ENCODE measurements around the gene SH3BGR.

Gene SH3BGR

GRCh38 chr21:39456665-39457064 is 4.9 kb downstream of the SH3BGR start:
- no peak for DNase-seq (ENCODE audit: low read depth, low spot score)

DNA sequence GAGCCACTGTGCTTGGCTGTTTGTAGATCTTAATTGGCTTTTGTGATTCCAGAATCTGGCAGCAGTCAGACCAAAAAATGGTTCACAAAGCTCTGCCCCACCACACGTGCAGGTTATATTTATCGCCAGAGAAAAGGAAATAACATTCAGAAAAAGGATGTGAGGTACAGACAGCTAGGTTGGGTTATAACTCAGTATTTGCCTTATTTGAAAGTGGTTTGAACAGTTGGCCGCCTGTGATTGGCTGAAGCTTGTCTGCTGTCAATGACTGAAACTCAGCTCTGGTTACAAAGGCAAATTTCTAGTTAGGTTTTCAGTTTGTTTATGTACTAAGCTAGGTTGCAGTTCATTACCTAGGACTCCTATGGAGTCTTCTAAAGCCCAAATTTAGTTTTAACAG is 9.6 kb downstream of the SH3BGR start:
- DNase-seq (ENCODE audit: low read depth, low spot score): no peak

GRCh38 chr21:39463308-39463707 is 11.5 kb downstream of the SH3BGR start:
- no peak for DNase-seq (ENCODE audit: low read depth, low spot score)

- DNase-seq (ENCODE audit: low read depth, low spot score): no peak
These were observed 14.8 kb downstream of the SH3BGR start for GRCh38 chr21:39466584-39466983.

GRCh38 chr21:39467746-39468145 is 16.0 kb downstream of the SH3BGR start:
- DNase-seq (ENCODE audit: low read depth, low spot score): no peak

DNA sequence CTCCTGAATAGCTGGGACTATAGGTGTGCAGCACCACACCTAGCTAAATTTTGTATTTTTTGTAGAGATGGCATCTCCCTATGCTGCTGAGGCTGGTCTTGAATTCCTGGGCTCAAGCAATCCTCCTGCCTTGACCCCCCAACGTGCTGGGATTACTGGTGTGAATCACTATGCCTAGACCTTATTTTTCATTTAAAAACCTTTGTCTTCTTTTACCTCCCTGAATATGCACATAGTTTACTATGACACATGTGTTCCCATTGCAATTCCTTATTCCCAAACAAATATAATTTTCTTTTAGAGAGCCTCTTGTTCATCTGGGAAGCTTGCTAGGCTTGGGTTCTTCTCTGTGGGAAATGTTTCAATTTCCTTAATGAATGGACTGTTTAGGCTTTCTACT is 16.8 kb downstream of the SH3BGR start:
- no peak for DNase-seq (ENCODE audit: low read depth, low spot score)

DNA sequence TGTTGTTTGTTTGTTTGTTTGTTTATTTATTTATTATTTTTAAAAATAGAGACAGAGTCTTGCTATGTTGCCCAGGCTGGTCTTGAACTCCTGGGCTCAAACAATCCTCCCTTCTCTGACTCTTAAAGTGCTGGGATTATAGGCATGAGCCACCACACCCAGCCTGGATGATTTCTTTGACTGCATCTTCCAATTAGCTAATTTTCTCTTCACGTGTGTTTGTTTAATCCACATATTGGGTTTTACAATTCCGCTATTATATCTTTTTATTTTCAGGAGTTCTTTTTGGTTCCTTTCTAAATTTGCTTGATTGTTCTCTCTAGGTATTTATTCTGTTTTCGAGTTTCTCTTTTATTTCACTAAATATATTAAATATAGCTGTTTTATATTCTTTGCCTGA is 19.8 kb downstream of the SH3BGR start:
- DNase-seq (ENCODE audit: low read depth, low spot score): no peak

DNA sequence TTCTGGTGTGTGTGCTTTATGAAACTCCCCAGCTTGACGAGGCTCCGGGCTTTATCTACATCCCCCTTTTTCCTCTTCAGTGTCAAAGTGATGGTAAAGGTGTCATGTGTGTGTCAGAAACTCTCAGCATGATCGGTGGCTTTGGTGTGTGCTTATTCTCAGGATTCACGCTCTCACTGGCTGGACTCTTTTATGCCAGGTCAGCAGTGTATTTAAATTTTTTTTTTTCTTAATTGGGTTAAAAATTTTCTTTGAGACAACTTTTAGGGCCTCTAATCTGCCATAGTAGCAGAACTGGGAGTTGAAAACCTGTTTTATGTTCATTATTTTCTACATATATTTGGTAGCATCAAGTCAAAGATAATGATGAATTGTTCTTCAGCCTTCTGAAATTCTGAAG is 21.0 kb downstream of the SH3BGR start:
- DNase-seq (ENCODE audit: low read depth, low spot score): no peak

DNA sequence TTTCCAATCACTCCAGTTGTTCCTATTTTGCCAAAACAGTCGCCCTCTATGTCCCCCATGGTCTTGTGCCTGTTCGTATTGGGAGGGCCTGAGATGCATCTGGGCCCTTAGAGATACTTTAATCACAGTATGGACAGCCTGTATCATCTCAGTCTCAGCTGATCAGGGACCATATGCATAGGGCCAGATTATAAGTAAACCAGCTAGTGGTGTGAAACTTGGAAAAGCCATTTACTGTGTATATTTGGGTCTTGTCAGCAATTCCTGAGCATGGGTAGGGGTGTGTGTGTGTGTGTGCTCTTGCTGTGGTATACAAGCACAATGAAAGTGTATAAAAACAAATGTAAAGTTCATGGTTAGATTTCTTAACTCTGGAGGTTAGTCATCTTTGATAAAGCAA is 22.8 kb downstream of the SH3BGR start:
- DNase-seq (ENCODE audit: low read depth, low spot score): no peak

GRCh38 chr21:39479164-39479813 is 27.5 kb downstream of the SH3BGR start:
- no peak for DNase-seq (ENCODE audit: low read depth, low spot score)

DNA sequence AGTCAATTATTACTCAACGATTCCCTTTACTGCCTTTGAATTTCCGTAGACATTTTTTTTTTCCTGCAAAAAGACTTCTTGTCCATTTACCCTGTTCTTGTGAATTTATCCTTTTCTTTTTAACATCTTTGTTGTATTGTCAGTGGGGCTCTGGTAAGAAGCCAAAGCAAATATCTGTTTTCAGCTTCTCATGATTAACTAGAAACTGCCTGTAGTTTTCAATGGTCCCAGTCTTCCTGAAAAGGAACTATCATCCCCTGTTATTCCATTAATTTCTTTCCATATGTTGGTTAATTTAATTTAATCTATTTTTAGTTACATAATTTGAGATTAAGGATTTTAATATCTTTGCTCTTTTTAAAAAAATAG is 28.0 kb downstream of the SH3BGR start:
- no peak for DNase-seq (ENCODE audit: low read depth, low spot score)

- no peak for DNase-seq (ENCODE audit: low read depth, low spot score)
These were observed 28.5 kb downstream of the SH3BGR start for GRCh38 chr21:39480271-39480670.

- no peak for DNase-seq (ENCODE audit: low read depth, low spot score)
These were observed 30.1 kb downstream of the SH3BGR start for GRCh38 chr21:39481886-39482285.

DNA sequence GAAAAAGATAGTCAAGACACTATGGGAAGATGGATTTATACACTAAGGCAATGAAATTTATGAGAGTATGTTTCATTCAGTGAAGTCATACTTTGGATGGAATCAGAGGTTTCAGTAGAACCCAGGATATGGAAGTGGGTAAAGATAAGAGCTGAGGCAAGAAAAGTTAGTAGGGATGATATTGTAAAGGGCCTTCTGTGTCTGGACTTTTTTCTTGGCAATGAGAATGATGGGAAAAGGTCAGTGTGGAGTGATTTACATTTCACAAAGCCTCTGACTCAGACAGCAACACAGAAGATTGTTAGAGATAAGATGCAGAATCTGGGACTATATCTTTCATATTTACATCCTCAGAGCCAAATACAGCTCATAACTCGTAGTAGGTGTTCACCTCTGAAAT is 32.1 kb downstream of the SH3BGR start:
- no peak for DNase-seq (ENCODE audit: low read depth, low spot score)

DNA sequence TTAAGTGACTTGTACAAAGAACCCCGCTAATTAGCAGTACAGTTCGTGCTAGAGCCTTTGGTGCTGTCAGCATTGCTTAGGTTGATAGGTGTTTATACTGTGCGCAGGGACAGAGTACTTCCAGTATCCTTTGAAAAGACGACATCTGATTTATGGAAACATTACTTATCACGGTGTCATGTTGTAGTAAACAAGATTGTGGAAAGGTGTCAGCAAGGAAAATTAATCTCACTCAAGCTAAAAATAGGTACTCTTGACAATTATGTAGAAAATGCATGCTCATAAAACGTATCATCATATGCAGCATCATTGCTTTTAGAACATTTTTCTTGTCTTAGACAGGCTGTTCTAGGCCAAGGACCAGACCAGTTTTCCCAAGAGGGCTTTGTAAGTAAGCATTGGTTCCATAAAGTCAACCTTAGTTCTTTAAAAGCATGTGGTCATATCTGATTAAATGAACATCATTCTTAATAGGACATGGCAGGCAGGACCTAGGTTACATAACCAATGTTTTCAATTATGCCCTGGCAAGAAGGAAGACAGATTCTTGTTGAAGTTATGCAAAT is 33.0 kb downstream of the SH3BGR start:
- DNase-seq (ENCODE audit: low read depth, low spot score): no peak

DNA sequence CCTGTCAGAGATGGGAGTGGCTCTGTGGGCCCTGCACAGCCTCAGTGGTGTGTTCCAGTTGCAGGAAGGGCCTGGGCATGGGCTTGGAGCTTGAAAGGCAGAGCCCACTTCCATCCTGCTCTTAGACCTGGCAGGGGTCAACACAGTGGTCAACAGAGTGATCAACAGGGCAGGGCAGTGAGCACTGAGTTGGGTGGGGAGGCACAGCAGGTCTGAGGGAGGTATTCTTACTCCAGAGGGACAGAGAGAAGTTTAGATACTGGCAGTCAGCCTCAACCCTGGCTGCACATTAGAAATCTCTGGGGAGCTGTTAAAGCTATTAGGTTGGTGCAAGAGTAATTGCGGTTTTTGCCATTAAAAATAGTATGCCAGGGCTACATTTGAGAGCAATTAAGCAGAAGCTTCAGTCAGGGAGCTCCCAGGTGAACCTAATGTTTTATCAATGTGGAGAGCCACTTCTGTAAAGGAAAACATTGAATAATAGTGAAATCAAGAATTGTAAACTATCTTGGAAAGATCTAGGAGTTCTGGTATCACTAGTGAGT is 37.7 kb downstream of the SH3BGR start:
- no peak for DNase-seq (ENCODE audit: low read depth, low spot score)

DNA sequence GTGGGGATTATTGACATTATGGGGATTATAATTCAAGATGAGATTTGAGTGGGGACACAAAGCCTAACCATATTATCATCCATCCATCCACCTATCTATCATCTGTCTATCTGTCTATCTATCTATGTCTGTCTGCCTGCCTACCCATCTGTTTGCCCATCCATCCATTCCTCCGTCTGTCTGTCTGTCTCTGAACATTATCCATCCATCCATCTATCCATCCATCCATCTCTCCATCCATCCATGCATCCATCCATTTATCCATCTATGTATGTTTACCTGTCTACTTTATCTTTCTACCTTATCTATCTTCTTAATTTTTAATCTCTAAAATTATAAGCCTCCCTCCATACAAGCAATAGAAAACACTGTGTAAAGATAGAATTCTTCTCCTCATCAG is 47.4 kb downstream of the SH3BGR start:
- no peak for DNase-seq (ENCODE audit: low read depth, low spot score)

DNA sequence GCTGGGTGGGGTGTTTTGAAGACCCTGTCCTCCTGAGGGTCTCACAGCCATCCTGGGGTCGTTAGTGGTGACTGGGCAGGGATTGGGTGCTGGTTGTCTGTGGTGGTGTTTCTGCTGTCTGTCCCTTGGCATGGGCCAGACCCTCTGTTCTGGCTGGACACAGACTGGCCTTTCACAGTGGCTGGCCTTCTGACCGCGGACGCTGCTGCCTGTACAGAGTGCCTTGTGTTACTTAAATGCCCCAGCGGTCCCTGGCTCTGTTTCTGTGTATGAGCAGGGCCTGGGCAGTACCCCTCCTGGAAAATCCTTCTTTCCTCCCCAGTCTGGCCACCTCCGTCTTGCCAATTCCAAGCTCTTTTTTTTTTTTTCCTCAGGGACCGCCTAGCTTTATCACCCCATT is 50.9 kb downstream of the SH3BGR start:
- no peak for DNase-seq (ENCODE audit: low read depth, low spot score)

DNA sequence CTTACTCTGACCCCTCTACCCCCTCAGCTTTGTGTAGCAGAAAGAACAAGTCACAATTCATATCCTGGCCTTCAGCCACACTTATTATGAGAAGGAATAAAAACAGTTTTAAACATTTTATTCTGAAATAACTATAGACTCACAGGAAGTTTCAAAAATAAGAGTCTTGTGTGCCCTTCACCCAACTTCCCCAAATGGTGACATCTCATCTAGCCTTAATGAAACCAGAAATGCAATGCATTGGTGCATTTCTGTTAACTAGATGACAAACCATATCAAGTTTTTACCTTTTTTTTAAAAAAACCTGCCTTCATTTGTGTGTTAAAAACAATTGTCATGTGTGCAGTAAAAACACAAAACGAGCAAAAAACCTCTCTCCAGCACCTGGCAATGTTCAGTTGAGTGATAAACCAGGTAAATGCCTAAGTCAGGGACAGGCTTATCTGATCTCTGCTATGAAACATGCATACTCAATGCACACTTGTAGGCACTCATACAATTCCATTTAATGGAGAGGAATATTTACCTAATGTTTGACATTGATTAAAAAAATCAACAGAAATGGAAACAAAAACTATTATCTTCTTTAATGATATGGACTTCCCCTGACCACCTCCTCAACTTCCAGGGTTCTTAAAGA is 51.5 kb downstream of the SH3BGR start:
- DNase-seq (ENCODE audit: low read depth, low spot score): no peak

- no peak for DNase-seq (ENCODE audit: low read depth, low spot score)
These were observed 52.5 kb downstream of the SH3BGR start for GRCh38 chr21:39504230-39504629.

GRCh38 chr21:39510240-39510639 is 58.5 kb downstream of the SH3BGR start:
- DNase-seq (ENCODE audit: low read depth, low spot score): no peak

- no peak for DNase-seq (ENCODE audit: low read depth, low spot score)
These were observed 59.3 kb downstream of the SH3BGR start for GRCh38 chr21:39511102-39511501.

- DNase-seq (ENCODE audit: low read depth, low spot score): no peak
These were observed 62.0 kb downstream of the SH3BGR start for GRCh38 chr21:39513735-39514134.
